ENCODE measurements around the gene AMMECR1. TPM values are rescaled to one million over a fixed set of nuclear protein-coding genes. Genes with fewer than 3 reads are reported as not detected.

AMMECR1 gene
- total RNA-seq, 1 experiment from 2014 or later, result 9.5 TPM

GRCh38 chrX:110146521-110146920 lies 171.4 kb downstream of the AMMECR1 start:
- Histone ChIP-seq H3K27me3 (no peaks in the 10 kb centered on the region), H3K36me3 (no peaks in the 10 kb centered on the region)
- no peak for DNase-seq

GRCh38 chrX:110145854-110146253 lies 172.0 kb downstream of the AMMECR1 start:
- no peak for DNase-seq
- Histone ChIP-seq H3K9me3 (no peaks in the 10 kb centered on the region), H3K36me3 (no peaks in the 10 kb centered on the region), H3K4me3 (no peak overlapping the region), H3K27me3 (no peaks in the 10 kb centered on the region)

More at GRCh38 chrX:110146521-110146920, 171.4 kb downstream of the AMMECR1 start:
- Histone ChIP-seq H3K9me3 (no peaks in the 10 kb centered on the region), H3K4me3 (no peak overlapping the region)

- no peaks in the 10 kb centered on the region for H3K9me3 ChIP-seq
- no peaks in the 10 kb centered on the region for H3K36me3 ChIP-seq
- H3K27me3 ChIP-seq, result no peaks in the 10 kb centered on the region
- DNase-seq, result no peak
- no peak overlapping the region for H3K4me3 ChIP-seq
Observed at GRCh38 chrX:110145311-110145710, 172.6 kb downstream of the AMMECR1 start.

Other genes starting within 250 kb of the AMMECR1 start
- gene RTL9, start 40.8 kb upstream of the AMMECR1 start, total RNA-seq (2014; rRNA removed; shearing (Covaris generic); ENCODE audit: low replicate concordance), result 0.30 and 0.72 TPM in 2 replicates

Data from MG63 (cell line).